GM23338 (cell line): ENCODE measurements around the gene THRA. TPM values are rescaled to one million over a fixed set of nuclear protein-coding genes. Genes with fewer than 3 reads are reported as not detected.

Experiments
- ATAC-seq: fragments of 200-7000 bp; cut with Tn5 transposase; 3 replicates; pipeline ENCODE4 v1.9.1; 2020
- DNase-seq: peaks from one replicate; pipeline ENCODE4 v3.0.0-alpha.2; 2015; ENCODE audit warnings: low spot score
- H2AFZ ChIP-seq: fragments of 200-600 bp; sonication (generic); 2 replicates; pipeline ENCODE4 v1.8.0; 2016; ENCODE audit warnings: antibody characterized with exemption, mild to moderate bottlenecking, moderate library complexity
- H3F3A ChIP-seq: fragments of 200-600 bp; sonication (generic); replicated peaks from 2 replicates; pipeline ENCODE4 v1.8.0; 2017; ENCODE audit warnings: antibody characterized with exemption, mixed run types, low read depth
- H3K27ac ChIP-seq: fragments of 200-600 bp; sonication (generic); 2 replicates; pipeline ENCODE4 v1.6.1; 2016; ENCODE audit warnings: low read depth
- H3K27me3 ChIP-seq: fragments of 200-600 bp; sonication (generic); 2 replicates; pipeline ENCODE4 v1.8.0; 2016; ENCODE audit warnings: mild to moderate bottlenecking, mixed run types, moderate library complexity; ENCODE audit not compliant: insufficient read depth
- H3K36me3 ChIP-seq: fragments of 200-600 bp; sonication (generic); 2 replicates; pipeline ENCODE4 v1.8.0; 2016; ENCODE audit warnings: mild to moderate bottlenecking; ENCODE audit not compliant: insufficient read depth
- H3K4me1 ChIP-seq: fragments of 200-600 bp; sonication (generic); 2 replicates; pipeline ENCODE4 v1.8.0; 2016; ENCODE audit warnings: mild to moderate bottlenecking, moderate library complexity; ENCODE audit not compliant: insufficient read depth
- H3K4me2 ChIP-seq: fragments of 200-600 bp; sonication (generic); 2 replicates; pipeline ENCODE4 v1.7.1; 2017; ENCODE audit warnings: mixed run types
- H3K4me3 ChIP-seq: fragments of 200-600 bp; sonication (generic); 2 replicates; pipeline ENCODE4 v1.6.1; 2016; ENCODE audit warnings: mixed run types
- H3K79me2 ChIP-seq: fragments of 200-600 bp; sonication (generic); replicated peaks from 2 replicates; pipeline ENCODE4 v1.8.0; 2017; ENCODE audit warnings: mild to moderate bottlenecking; ENCODE audit not compliant: insufficient read depth
- H3K9me2 ChIP-seq: fragments of 200-600 bp; sonication (generic); 2 replicates; pipeline ENCODE4 v1.8.0; 2017; ENCODE audit not compliant: insufficient read depth
- H4K20me1 ChIP-seq: fragments of 200-600 bp; sonication (generic); replicated peaks from 2 replicates; pipeline ENCODE4 v1.8.0; 2017; ENCODE audit warnings: mild to moderate bottlenecking; ENCODE audit not compliant: insufficient read depth
- H3K27ac Mint-ChIP-seq: 2 replicates; pipeline ENCODE4 v1.8.0; 2020; ENCODE audit warnings: inconsistent platforms, mild to moderate bottlenecking, moderate library complexity, mixed read lengths
- H3K27me3 Mint-ChIP-seq: 3 replicates; pipeline ENCODE4 v1.8.0; 2022; ENCODE audit warnings: low read depth, mild to moderate bottlenecking, moderate library complexity, mixed read lengths, inconsistent platforms; ENCODE audit not compliant: insufficient read depth, poor library complexity
- H3K36me3 Mint-ChIP-seq: 3 replicates; pipeline ENCODE4 v1.8.0; 2021; ENCODE audit warnings: low read depth, mild to moderate bottlenecking, inconsistent platforms, moderate library complexity, mixed read lengths
- H3K4me1 Mint-ChIP-seq: 3 replicates; pipeline ENCODE4 v1.8.0; 2020; ENCODE audit warnings: mild to moderate bottlenecking, inconsistent platforms, mixed read lengths
- H3K4me3 Mint-ChIP-seq: 3 replicates; pipeline ENCODE4 v1.8.0; 2021; ENCODE audit warnings: moderate library complexity, mild to moderate bottlenecking, inconsistent platforms, mixed read lengths
- H3K9me3 Mint-ChIP-seq: 3 replicates; pipeline ENCODE4 v1.8.0; 2020; ENCODE audit warnings: moderate library complexity, mild to moderate bottlenecking, inconsistent platforms, mixed read lengths
- EZH2 ChIP-seq: fragments of 200-600 bp; sonication (generic); IDR thresholded peaks from one replicate; pipeline ENCODE4 v1.8.0; 2017; ENCODE audit warnings: antibody characterized with exemption, mild to moderate bottlenecking, low read depth; ENCODE audit not compliant: unreplicated experiment
- EZH2phosphoT487 ChIP-seq: fragments of 200-600 bp; sonication (generic); IDR thresholded peaks from one replicate; pipeline ENCODE4 v1.8.1; 2018; ENCODE audit warnings: antibody characterized with exemption; ENCODE audit not compliant: unreplicated experiment
- JUNB ChIP-seq: IDR thresholded peaks from one replicate; pipeline ENCODE4 v1.6.1; 2016; ENCODE audit warnings: antibody characterized with exemption; ENCODE audit not compliant: unreplicated experiment
- NANOG ChIP-seq: IDR thresholded peaks from 2 replicates; pipeline ENCODE4 v1.6.1; 2016; ENCODE audit warnings: antibody characterized with exemption, borderline replicate concordance
- POLR2AphosphoS5 ChIP-seq: IDR thresholded peaks from 2 replicates; pipeline ENCODE4 v1.6.1; 2016; ENCODE audit warnings: antibody characterized with exemption, low read depth
- STAT1 ChIP-seq: IDR thresholded peaks from one replicate; pipeline ENCODE4 v1.6.1; 2016; ENCODE audit warnings: antibody characterized with exemption; ENCODE audit not compliant: unreplicated experiment
- ZNF114 ChIP-seq: fragments of 250-450 bp; sonication (Bioruptor Pico); IDR thresholded peaks from 2 replicates; pipeline ENCODE4 v1.5.0; 2020; ENCODE audit warnings: mild to moderate bottlenecking, moderate library complexity
- ZNF331 ChIP-seq: fragments of 250-450 bp; sonication (Bioruptor Pico); IDR thresholded peaks from 2 replicates; pipeline ENCODE4 v1.5.0; 2020; ENCODE audit warnings: low read depth, mild to moderate bottlenecking, moderate library complexity
- polyA plus RNA-seq: library from polyadenylated mRNA; unstranded; fragments of >200 nt; fragmentation: Nextera tagmentation; extraction: Ambion mirVana; gene quantifications from 2 replicates; pipeline ENCODE4 v1.2.1, GENCODE V29; 2016
- total RNA-seq: library from RNA; depleted of rRNA; stranded (reverse); fragments of >200 nt; shearing (Covaris generic); gene quantifications from 2 replicates; pipeline ENCODE4 v1.2.3, GENCODE V29; 2014
- TF ChIP-seq, protein P1 (sequence below): IDR thresholded peaks from 2 replicates; pipeline ENCODE4 v1.6.1; 2016; ENCODE audit warnings: antibody characterized with exemption
- TF ChIP-seq, protein P2 (sequence below): IDR thresholded peaks from one replicate; pipeline ENCODE4 v1.6.1; 2018; ENCODE audit warnings: antibody characterized with exemption; ENCODE audit not compliant: unreplicated experiment
- TF ChIP-seq, protein P3 (sequence below), 2 experiments: fragments of 200-600 bp in 1 of 2; sonication (generic) in 1 of 2; conservative IDR thresholded peaks; 2 replicates each; pipeline versions ENCODE4 v1.5.1 to v1.6.1; 2016 to 2017; ENCODE audit warnings: antibody characterized with exemption in 2 of 2, low read depth in 2 of 2, mild to moderate bottlenecking in 2 of 2, moderate library complexity in 1 of 2
- TF ChIP-seq, protein P4 (sequence below): fragments of 250-450 bp; sonication (Bioruptor Pico); IDR thresholded peaks from 2 replicates; pipeline ENCODE4 v1.5.0; 2020; ENCODE audit warnings: mild to moderate bottlenecking, moderate library complexity

THRA gene
- total and polyA plus RNA-seq, 2 experiments from 2014 or later, result 3.4 to 10.5 TPM

DNA sequence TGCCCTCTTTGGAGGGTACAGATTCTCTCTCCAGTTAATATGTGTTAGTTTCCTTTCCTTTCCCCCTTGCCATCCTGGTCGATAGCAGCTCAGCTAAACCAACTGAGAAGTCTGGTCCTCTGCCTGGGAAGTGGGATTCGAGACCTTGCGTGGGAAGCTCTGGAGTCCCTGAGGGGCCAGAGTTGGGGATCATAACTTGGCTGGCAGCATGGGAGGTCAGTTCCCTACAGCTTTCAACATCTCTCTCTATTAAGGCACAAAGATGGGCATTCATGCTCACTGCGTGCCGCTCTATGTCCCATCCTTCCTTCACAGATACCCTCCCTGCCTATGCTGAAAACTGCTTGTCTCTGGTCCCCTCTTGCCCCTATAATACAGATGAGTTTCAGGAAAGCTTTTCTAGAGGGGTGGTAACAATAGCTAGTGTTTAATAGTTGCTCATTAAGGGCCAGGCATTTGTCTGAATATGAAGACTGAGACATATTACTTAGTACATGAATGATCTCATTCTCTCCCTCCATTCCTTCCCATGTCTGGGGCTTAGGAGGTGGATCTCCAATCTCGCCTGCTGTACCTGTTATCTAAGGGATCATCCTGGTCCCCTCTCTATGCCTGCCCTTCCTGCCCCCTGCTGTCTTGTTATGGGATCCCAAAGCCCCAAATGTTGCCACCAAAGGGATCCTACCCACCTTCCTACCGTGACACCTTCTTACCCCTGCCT lies 10.8 kb downstream of the THRA start:
- no peak overlapping the region; the same call in 1 of the 2 replicates for H3K27ac Mint-ChIP-seq

More for the DNA sequence above, 10.8 kb downstream of the THRA start:
- TF ChIP-seq EZH2 (no peak), ZNF331 (CRISPR knock-in tag) (no peak), JUNB (no peak), POLR2AphosphoS5 (no peak), ZNF114 (CRISPR knock-in tag) (no peak), STAT1 (no peak), EZH2phosphoT487 (no peak), NANOG (no peak)
- TF ChIP-seq, protein P1, sequence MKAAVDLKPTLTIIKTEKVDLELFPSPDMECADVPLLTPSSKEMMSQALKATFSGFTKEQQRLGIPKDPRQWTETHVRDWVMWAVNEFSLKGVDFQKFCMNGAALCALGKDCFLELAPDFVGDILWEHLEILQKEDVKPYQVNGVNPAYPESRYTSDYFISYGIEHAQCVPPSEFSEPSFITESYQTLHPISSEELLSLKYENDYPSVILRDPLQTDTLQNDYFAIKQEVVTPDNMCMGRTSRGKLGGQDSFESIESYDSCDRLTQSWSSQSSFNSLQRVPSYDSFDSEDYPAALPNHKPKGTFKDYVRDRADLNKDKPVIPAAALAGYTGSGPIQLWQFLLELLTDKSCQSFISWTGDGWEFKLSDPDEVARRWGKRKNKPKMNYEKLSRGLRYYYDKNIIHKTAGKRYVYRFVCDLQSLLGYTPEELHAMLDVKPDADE, result no peak
- TF ChIP-seq, protein P2, sequence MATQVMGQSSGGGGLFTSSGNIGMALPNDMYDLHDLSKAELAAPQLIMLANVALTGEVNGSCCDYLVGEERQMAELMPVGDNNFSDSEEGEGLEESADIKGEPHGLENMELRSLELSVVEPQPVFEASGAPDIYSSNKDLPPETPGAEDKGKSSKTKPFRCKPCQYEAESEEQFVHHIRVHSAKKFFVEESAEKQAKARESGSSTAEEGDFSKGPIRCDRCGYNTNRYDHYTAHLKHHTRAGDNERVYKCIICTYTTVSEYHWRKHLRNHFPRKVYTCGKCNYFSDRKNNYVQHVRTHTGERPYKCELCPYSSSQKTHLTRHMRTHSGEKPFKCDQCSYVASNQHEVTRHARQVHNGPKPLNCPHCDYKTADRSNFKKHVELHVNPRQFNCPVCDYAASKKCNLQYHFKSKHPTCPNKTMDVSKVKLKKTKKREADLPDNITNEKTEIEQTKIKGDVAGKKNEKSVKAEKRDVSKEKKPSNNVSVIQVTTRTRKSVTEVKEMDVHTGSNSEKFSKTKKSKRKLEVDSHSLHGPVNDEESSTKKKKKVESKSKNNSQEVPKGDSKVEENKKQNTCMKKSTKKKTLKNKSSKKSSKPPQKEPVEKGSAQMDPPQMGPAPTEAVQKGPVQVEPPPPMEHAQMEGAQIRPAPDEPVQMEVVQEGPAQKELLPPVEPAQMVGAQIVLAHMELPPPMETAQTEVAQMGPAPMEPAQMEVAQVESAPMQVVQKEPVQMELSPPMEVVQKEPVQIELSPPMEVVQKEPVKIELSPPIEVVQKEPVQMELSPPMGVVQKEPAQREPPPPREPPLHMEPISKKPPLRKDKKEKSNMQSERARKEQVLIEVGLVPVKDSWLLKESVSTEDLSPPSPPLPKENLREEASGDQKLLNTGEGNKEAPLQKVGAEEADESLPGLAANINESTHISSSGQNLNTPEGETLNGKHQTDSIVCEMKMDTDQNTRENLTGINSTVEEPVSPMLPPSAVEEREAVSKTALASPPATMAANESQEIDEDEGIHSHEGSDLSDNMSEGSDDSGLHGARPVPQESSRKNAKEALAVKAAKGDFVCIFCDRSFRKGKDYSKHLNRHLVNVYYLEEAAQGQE, result no peak
- TF ChIP-seq, protein P3, sequence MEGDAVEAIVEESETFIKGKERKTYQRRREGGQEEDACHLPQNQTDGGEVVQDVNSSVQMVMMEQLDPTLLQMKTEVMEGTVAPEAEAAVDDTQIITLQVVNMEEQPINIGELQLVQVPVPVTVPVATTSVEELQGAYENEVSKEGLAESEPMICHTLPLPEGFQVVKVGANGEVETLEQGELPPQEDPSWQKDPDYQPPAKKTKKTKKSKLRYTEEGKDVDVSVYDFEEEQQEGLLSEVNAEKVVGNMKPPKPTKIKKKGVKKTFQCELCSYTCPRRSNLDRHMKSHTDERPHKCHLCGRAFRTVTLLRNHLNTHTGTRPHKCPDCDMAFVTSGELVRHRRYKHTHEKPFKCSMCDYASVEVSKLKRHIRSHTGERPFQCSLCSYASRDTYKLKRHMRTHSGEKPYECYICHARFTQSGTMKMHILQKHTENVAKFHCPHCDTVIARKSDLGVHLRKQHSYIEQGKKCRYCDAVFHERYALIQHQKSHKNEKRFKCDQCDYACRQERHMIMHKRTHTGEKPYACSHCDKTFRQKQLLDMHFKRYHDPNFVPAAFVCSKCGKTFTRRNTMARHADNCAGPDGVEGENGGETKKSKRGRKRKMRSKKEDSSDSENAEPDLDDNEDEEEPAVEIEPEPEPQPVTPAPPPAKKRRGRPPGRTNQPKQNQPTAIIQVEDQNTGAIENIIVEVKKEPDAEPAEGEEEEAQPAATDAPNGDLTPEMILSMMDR (conservative IDR thresholded peaks at IDR 0.05; ENCODE audit: low read depth in 2 of 2), result no peak
- TF ChIP-seq, protein P4, sequence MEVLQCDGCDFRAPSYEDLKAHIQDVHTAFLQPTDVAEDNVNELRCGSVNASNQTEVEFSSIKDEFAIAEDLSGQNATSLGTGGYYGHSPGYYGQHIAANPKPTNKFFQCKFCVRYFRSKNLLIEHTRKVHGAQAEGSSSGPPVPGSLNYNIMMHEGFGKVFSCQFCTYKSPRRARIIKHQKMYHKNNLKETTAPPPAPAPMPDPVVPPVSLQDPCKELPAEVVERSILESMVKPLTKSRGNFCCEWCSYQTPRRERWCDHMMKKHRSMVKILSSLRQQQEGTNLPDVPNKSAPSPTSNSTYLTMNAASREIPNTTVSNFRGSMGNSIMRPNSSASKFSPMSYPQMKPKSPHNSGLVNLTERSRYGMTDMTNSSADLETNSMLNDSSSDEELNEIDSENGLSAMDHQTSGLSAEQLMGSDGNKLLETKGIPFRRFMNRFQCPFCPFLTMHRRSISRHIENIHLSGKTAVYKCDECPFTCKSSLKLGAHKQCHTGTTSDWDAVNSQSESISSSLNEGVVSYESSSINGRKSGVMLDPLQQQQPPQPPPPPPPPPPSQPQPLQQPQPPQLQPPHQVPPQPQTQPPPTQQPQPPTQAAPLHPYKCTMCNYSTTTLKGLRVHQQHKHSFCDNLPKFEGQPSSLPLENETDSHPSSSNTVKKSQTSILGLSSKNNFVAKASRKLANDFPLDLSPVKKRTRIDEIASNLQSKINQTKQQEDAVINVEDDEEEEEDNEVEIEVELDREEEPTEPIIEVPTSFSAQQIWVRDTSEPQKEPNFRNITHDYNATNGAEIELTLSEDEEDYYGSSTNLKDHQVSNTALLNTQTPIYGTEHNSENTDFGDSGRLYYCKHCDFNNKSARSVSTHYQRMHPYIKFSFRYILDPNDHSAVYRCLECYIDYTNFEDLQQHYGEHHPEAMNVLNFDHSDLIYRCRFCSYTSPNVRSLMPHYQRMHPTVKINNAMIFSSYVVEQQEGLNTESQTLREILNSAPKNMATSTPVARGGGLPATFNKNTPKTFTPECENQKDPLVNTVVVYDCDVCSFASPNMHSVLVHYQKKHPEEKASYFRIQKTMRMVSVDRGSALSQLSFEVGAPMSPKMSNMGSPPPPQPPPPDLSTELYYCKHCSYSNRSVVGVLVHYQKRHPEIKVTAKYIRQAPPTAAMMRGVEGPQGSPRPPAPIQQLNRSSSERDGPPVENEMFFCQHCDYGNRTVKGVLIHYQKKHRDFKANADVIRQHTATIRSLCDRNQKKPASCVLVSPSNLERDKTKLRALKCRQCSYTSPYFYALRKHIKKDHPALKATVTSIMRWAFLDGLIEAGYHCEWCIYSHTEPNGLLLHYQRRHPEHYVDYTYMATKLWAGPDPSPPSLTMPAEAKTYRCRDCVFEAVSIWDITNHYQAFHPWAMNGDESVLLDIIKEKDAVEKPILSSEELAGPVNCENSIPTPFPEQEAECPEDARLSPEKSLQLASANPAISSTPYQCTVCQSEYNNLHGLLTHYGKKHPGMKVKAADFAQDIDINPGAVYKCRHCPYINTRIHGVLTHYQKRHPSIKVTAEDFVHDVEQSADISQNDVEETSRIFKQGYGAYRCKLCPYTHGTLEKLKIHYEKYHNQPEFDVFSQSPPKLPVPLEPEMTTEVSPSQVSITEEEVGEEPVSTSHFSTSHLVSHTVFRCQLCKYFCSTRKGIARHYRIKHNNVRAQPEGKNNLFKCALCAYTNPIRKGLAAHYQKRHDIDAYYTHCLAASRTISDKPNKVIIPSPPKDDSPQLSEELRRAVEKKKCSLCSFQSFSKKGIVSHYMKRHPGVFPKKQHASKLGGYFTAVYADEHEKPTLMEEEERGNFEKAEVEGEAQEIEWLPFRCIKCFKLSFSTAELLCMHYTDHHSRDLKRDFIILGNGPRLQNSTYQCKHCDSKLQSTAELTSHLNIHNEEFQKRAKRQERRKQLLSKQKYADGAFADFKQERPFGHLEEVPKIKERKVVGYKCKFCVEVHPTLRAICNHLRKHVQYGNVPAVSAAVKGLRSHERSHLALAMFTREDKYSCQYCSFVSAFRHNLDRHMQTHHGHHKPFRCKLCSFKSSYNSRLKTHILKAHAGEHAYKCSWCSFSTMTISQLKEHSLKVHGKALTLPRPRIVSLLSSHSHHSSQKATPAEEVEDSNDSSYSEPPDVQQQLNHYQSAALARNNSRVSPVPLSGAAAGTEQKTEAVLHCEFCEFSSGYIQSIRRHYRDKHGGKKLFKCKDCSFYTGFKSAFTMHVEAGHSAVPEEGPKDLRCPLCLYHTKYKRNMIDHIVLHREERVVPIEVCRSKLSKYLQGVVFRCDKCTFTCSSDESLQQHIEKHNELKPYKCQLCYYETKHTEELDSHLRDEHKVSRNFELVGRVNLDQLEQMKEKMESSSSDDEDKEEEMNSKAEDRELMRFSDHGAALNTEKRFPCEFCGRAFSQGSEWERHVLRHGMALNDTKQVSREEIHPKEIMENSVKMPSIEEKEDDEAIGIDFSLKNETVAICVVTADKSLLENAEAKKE (CRISPR knock-in tag), result no peak
- no peaks in the 10 kb centered on the region for H3K27me3 ChIP-seq
- 0 out of 2 replicates have a peak, but pooled peaks cover 8% of the 10 kb centered on the region for H3F3A ChIP-seq
- H3K36me3 ChIP-seq, result no peaks in the 10 kb centered on the region
- H3K4me3 ChIP-seq, result no peak overlapping the region
- DNase-seq, result no peak
- no peak overlapping the region for H3K4me2 ChIP-seq
- H2AFZ ChIP-seq, result no peak overlapping the region
- H3K9me2 ChIP-seq, result no peaks in the 10 kb centered on the region
- no peaks in the 10 kb centered on the region for H4K20me1 ChIP-seq
- H3K9me3 Mint-ChIP-seq, result no peaks in the 10 kb centered on the region
- no peaks in the 10 kb centered on the region; the same call in 2 of the 3 replicates for H3K36me3 Mint-ChIP-seq
- ATAC-seq, result no peak
- H3K27ac ChIP-seq, result no peak overlapping the region
- H3K4me1 ChIP-seq, result peaks cover 58% of the 10 kb centered on the region
- peaks cover 71% of the 10 kb centered on the region for H3K4me1 Mint-ChIP-seq
- H3K4me3 Mint-ChIP-seq, result no peak overlapping the region; the same call in 2 of the 3 replicates
- peaks cover 19% of the 10 kb centered on the region for H3K27me3 Mint-ChIP-seq
- peaks cover 7% of the 10 kb centered on the region; the same call in 1 of the 2 replicates for H3K79me2 ChIP-seq
